MM.1S (cell line): ENCODE data around the gene HADH.

Source experiments
- DNase-seq: peaks from one replicate; pipeline ENCODE4 v3.0.0-alpha.2; 2015
- H2AFZ ChIP-seq: fragments of 300-600 bp; sonication (generic); 2 replicates; pipeline ENCODE4 v1.6.0; 2016; ENCODE audit warnings: antibody characterized with exemption, low read length
- H3F3A ChIP-seq: fragments of 300-600 bp; sonication (generic); 2 replicates; pipeline ENCODE4 v1.6.1; 2016; ENCODE audit warnings: mild to moderate bottlenecking, antibody characterized with exemption, low read length, moderate library complexity, mixed read lengths; ENCODE audit not compliant: insufficient read depth
- H3K27ac ChIP-seq: fragments of 300-600 bp; sonication (generic); 2 replicates; pipeline ENCODE4 v1.5.1; 2016; ENCODE audit warnings: mild to moderate bottlenecking, low read length
- H3K27me3 ChIP-seq: fragments of 300-600 bp; sonication (generic); replicated peaks from 2 replicates; pipeline ENCODE4 v1.6.0; 2016; ENCODE audit warnings: low read length; ENCODE audit not compliant: insufficient read depth
- H3K36me3 ChIP-seq: fragments of 300-600 bp; sonication (generic); replicated peaks from 2 replicates; pipeline ENCODE4 v1.6.1; 2016; ENCODE audit warnings: mild to moderate bottlenecking, low read length, mixed read lengths; ENCODE audit not compliant: insufficient read depth
- H3K4me1 ChIP-seq: fragments of 300-600 bp; sonication (generic); 2 replicates; pipeline ENCODE4 v1.6.1; 2016; ENCODE audit warnings: low read length, mixed read lengths
- H3K4me2 ChIP-seq: fragments of 300-600 bp; sonication (generic); 2 replicates; pipeline ENCODE4 v1.6.0; 2016; ENCODE audit warnings: low read depth, low read length
- H3K4me3 ChIP-seq: fragments of 300-600 bp; sonication (generic); 2 replicates; pipeline ENCODE4 v1.5.1; 2016; ENCODE audit warnings: low read length, mixed read lengths
- H3K79me2 ChIP-seq: fragments of 300-600 bp; sonication (generic); 2 replicates; pipeline ENCODE4 v1.6.1; 2016; ENCODE audit warnings: mixed run types, low read length, mixed read lengths
- H3K9ac ChIP-seq: fragments of 300-600 bp; sonication (generic); 2 replicates; pipeline ENCODE4 v1.6.1; 2016; ENCODE audit warnings: low read length, mixed read lengths
- H3K9me2 ChIP-seq: fragments of 300-600 bp; sonication (generic); replicated peaks from 2 replicates; pipeline ENCODE4 v1.6.1; 2016; ENCODE audit warnings: mild to moderate bottlenecking, low read length, mixed read lengths; ENCODE audit not compliant: insufficient read depth
- H3K9me3 ChIP-seq: fragments of 300-600 bp; sonication (generic); replicated peaks from 2 replicates; pipeline ENCODE4 v1.6.1; 2016; ENCODE audit warnings: mild to moderate bottlenecking, low read length, mixed read lengths; ENCODE audit not compliant: insufficient read depth
- H4K20me1 ChIP-seq: fragments of 300-600 bp; sonication (generic); 2 replicates; pipeline ENCODE4 v1.6.1; 2016; ENCODE audit warnings: mild to moderate bottlenecking, low read length, moderate library complexity, mixed read lengths; ENCODE audit not compliant: insufficient read depth
- EZH2 ChIP-seq: fragments of 300-600 bp; sonication (generic); optimal IDR thresholded peaks from 2 replicates; pipeline ENCODE3; 2017; ENCODE audit warnings: low read depth, mild to moderate bottlenecking, antibody characterized with exemption, low read length, mixed read lengths
- EZH2phosphoT487 ChIP-seq: fragments of 300-600 bp; sonication (generic); IDR thresholded peaks from 2 replicates; pipeline ENCODE4 v1.6.1; 2018; ENCODE audit warnings: antibody characterized with exemption, low read length
- TF ChIP-seq, protein P1 (sequence below): fragments of 300-600 bp; sonication (generic); IDR thresholded peaks from 2 replicates; pipeline ENCODE4 v1.5.1; 2016; ENCODE audit warnings: antibody characterized with exemption, low read length, mixed read lengths

HADH gene

DNA sequence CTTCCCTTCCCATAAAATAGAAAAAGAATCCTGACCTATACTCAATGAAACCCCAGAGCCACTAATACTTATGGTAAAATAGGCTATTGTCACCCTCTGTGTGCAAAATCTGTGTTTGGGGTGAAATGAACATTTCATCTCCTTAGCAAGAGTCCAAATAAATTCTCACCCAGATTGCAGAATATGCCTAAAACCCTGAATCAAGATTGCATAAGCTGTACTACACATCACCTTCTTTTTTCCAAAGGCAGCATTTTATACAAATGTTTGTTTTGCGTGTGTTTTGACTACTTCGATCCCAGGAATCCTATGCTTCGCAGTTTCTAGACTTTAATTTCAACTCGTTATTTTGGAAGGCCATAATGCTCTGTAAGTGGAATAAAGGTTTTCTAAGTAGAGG is 12.2 kb upstream of the HADH start:
- Histone ChIP-seq H3K27ac (no peak overlapping the region), H3K4me1 (no peaks in the 10 kb centered on the region), H3K4me2 (no peak overlapping the region), H3K9me2 (no peaks in the 10 kb centered on the region), H3K9ac (no peak overlapping the region), H3F3A (no peaks in the 10 kb centered on the region), H4K20me1 (no peaks in the 10 kb centered on the region), H3K4me3 (no peak overlapping the region), H2AFZ (no peak overlapping the region), H3K79me2 (no peaks in the 10 kb centered on the region), H3K27me3 (no peaks in the 10 kb centered on the region), H3K36me3 (no peaks in the 10 kb centered on the region), H3K9me3 (no peaks in the 10 kb centered on the region)
- TF ChIP-seq EZH2phosphoT487 = no peak
- TF ChIP-seq, protein P1, sequence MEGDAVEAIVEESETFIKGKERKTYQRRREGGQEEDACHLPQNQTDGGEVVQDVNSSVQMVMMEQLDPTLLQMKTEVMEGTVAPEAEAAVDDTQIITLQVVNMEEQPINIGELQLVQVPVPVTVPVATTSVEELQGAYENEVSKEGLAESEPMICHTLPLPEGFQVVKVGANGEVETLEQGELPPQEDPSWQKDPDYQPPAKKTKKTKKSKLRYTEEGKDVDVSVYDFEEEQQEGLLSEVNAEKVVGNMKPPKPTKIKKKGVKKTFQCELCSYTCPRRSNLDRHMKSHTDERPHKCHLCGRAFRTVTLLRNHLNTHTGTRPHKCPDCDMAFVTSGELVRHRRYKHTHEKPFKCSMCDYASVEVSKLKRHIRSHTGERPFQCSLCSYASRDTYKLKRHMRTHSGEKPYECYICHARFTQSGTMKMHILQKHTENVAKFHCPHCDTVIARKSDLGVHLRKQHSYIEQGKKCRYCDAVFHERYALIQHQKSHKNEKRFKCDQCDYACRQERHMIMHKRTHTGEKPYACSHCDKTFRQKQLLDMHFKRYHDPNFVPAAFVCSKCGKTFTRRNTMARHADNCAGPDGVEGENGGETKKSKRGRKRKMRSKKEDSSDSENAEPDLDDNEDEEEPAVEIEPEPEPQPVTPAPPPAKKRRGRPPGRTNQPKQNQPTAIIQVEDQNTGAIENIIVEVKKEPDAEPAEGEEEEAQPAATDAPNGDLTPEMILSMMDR = no peak
- TF ChIP-seq EZH2 = no peak
- DNase-seq = no peak

DNA sequence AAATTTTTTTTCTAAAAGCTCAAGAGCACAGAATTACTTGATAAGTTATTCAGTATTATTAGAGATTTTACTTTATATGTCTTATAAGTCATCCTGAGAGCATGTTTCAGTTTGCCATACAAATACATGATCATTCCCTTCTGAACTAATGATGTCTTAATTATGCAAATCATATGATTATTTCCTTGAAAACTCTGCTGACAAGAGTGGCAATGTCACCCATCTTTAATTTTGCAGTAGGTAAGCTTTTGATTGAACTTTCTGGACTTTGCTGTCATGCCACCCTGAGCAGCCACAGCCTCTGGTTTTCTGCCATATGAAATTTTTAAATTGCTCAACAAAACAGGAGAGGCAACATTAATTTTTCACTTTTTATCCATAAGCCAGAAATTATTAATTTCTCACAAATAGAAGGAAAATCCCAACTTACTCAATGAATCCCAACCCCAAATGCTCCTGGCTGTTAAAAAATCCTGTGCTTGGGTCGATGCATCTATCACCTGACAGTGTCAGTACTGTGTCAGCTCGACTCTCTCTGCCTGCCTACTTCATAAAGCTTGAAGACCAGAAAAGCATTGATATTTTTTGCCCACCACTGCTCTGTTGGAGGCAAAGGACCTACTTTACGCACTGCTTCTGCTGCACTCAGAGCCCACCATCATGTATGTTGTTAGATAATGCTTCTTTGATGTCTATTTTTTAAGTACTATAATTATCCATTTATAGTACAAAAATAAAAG is 11.6 kb upstream of the HADH start:
- Histone ChIP-seq H4K20me1 (no peaks in the 10 kb centered on the region), H3K9me3 (no peaks in the 10 kb centered on the region), H3K9ac (no peak overlapping the region), H3F3A (no peaks in the 10 kb centered on the region), H3K4me3 (no peak overlapping the region), H3K27me3 (no peaks in the 10 kb centered on the region), H3K27ac (no peak overlapping the region), H2AFZ (no peak overlapping the region), H3K4me1 (no peaks in the 10 kb centered on the region), H3K9me2 (no peaks in the 10 kb centered on the region), H3K4me2 (no peak overlapping the region), H3K36me3 (no peaks in the 10 kb centered on the region), H3K79me2 (no peaks in the 10 kb centered on the region)
- TF ChIP-seq EZH2phosphoT487 = no peak
- TF ChIP-seq EZH2 = no peak
- TF ChIP-seq, protein P1 = no peak
- DNase-seq = no peak

DNA sequence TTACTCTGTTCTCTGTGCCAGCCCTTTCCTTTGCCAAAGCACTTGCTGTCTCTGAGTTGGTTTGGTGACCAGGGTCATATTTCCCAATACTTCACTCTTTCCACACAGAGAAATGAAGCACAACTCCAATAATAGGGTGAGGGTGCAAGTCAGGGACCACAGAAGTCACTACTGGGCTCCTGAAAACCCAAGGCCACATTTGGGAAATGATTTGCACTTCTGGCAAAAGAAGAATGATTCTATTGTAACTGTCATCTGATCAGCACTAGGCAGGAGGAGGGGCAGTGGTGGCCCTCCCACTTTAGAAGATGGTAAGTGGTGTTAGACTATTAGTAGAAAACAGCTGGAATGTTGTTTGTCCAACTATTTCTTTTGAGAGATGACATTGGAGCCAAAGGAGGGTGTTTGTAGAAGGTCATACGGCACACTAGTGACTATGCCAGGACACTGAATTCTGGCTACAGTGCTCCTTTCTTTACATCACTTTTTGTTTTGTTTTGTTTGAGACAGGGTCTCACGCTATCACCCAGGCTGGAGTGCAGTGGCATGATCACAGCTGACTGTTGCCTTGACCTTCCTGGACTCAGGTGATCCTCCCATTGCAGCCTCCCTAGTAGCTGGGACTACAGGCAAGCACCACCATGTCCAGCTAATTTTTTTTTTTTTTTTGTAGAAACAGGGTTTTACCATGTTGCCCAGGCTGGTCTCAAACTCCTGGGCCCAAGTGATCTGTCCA is 10.8 kb upstream of the HADH start:
- Histone ChIP-seq H3K79me2 (no peaks in the 10 kb centered on the region), H3K4me1 (no peaks in the 10 kb centered on the region), H3K36me3 (no peaks in the 10 kb centered on the region), H3K9me2 (no peaks in the 10 kb centered on the region), H3K9me3 (no peaks in the 10 kb centered on the region), H3K27ac (no peak overlapping the region), H3K4me2 (no peak overlapping the region), H2AFZ (no peak overlapping the region), H3K9ac (no peak overlapping the region), H3K27me3 (no peaks in the 10 kb centered on the region), H3K4me3 (no peak overlapping the region), H3F3A (no peaks in the 10 kb centered on the region), H4K20me1 (no peaks in the 10 kb centered on the region)
- TF ChIP-seq, protein P1 = no peak
- TF ChIP-seq EZH2phosphoT487 (no peak), EZH2 (no peak)
- no peak for DNase-seq
